Measurements from ENCODE around the gene FIG4. TPM values are rescaled to one million over a fixed set of nuclear protein-coding genes. Genes with fewer than 3 reads are reported as not detected.

Gene FIG4
- total and polyA plus RNA-seq, 2 of the 4 experiments (the other 2 are of a cell fraction): 12.1 to 15.4 TPM

- H3K4me3 ChIP-seq (ENCODE audit: insufficient read depth, low read depth, low read length): no peak overlapping the region
- no peak overlapping the region for H2AK5ac ChIP-seq (ENCODE audit: low read depth, low read length)
- no CpG with 5 or more reads among the region's 4 CpGs for WGBS, 2 experiments (ENCODE audit: extremely low coverage in 2 of 2, insufficient read length in 1 of 2)
- in situ Hi-C loops (cut with MboI; ENCODE audit: low sequenced_read_pairs): no loop called here
- no peak overlapping the region for H3K23ac ChIP-seq (ENCODE audit: low read depth, low read length)
- no peaks in the 10 kb centered on the region; the same call in 1 of the 2 replicates for H3K4me1 ChIP-seq (ENCODE audit: control insufficient read depth, insufficient read depth, low read length)
- no peaks in the 10 kb centered on the region for H3K9me1 ChIP-seq (ENCODE audit: insufficient read depth, low read length)
- H2BK20ac ChIP-seq (ENCODE audit: low read depth, low read length): no peak overlapping the region
- no peak overlapping the region for H2BK120ac ChIP-seq (ENCODE audit: low read depth, low read length)
- no TSS peak for BruUV-seq (replicated peaks)
- CTCF ChIA-PET: no interaction called here
- dilution Hi-C loops (cut with HindIII; ENCODE audit: low sequenced_read_pairs, unreplicated experiment): no loop called here
- no peak overlapping the region for H2BK5ac ChIP-seq (ENCODE audit: low read depth, low read length, poor library complexity, severe bottlenecking)
- H3K9me3 ChIP-seq (ENCODE audit: control insufficient read depth, insufficient read depth, low read length): no peaks in the 10 kb centered on the region
- H3K56ac ChIP-seq (ENCODE audit: extremely low read depth, insufficient read depth, low read length): no peak overlapping the region
- H3K27me3 ChIP-seq (ENCODE audit: control insufficient read depth, insufficient read depth, low read length): no peaks in the 10 kb centered on the region
- H3K14ac ChIP-seq (replicated peaks; ENCODE audit: low read depth, low read length): no peak overlapping the region
- no peak overlapping the region for H2AFZ ChIP-seq (replicated peaks; ENCODE audit: low read length, poor library complexity)
- no peak overlapping the region for H4K91ac ChIP-seq (ENCODE audit: insufficient read depth, low read depth, low read length)
- H3K27ac ChIP-seq (ENCODE audit: insufficient read depth, low read length): no peak overlapping the region
- TF ChIP-seq ELK1 (IDR thresholded peaks at IDR 0.05; ENCODE audit: borderline replicate concordance, low read depth, low read length) (no peak), USF2 (IDR thresholded peaks at IDR 0.05; ENCODE audit: low read depth, low read length) (no peak), MAZ (IDR thresholded peaks at IDR 0.05; ENCODE audit: borderline replicate concordance, low read depth, low read length) (no peak), RAD21 (IDR thresholded peaks at IDR 0.05; ENCODE audit: low read length) (no peak), POLR2A (IDR thresholded peaks at IDR 0.05; ENCODE audit: low read depth, low read length) (no peak), CHD1 (IDR thresholded peaks at IDR 0.05; ENCODE audit: low read depth, low read length) (no peak), SMC3 (IDR thresholded peaks at IDR 0.05; ENCODE audit: low read depth, low read length) (no peak)
- no peak overlapping the region for H4K8ac ChIP-seq (ENCODE audit: low read depth in 2 of 2, low read length in 2 of 2)
- H3K18ac ChIP-seq (ENCODE audit: low read depth, low read length): no peak overlapping the region
- no peak overlapping the region for H3K9ac ChIP-seq (ENCODE audit: low read depth, low read length)
- no peak overlapping the region for H4K5ac ChIP-seq (ENCODE audit: low read depth, low read length)
- no peak overlapping the region for H2AK9ac ChIP-seq (replicated peaks; ENCODE audit: low read depth, low read length, poor library complexity)
- DNase-seq: no peak
- intact Hi-C loops (cut with micrococcal nuclease): no loop called here
- H3K4ac ChIP-seq (ENCODE audit: low read depth, low read length): no peak overlapping the region
- no peaks in the 10 kb centered on the region for H3K79me1 ChIP-seq (ENCODE audit: low read depth in 1 of 2, low read length in 2 of 2)
- no peak overlapping the region for H3K4me2 ChIP-seq (ENCODE audit: low read depth, low read length)
- POLR2A ChIA-PET (ENCODE audit: unreplicated experiment): no interaction called here
- H4K20me1 ChIP-seq (ENCODE audit: insufficient read depth, low read length): no peaks in the 10 kb centered on the region
- ATAC-seq (ENCODE audit: low read depth): no peak
- no peak overlapping the region for H2BK15ac ChIP-seq (ENCODE audit: low read depth, low read length)
- H3K36me3 ChIP-seq (ENCODE audit: control insufficient read depth, insufficient read depth, low read length): no peaks in the 10 kb centered on the region
These were observed 12.9 kb upstream of the FIG4 start for GRCh38 chr6:109678240-109678639.
